22Rv1 (cell line): ENCODE measurements around the gene RGS6.

Experiments used
- H3K27ac ChIP-seq: fragments of 450-650 bp; 2 replicates; pipeline ENCODE4 v1.5.1; 2017
- ZFX ChIP-seq: fragments of 450-650 bp; IDR thresholded peaks from 2 replicates; pipeline ENCODE4 v1.6.1; 2017; ENCODE audit warnings: antibody characterized with exemption, borderline replicate concordance
- TF ChIP-seq, protein P1 (sequence below): fragments of 450-650 bp; IDR thresholded peaks from 2 replicates; pipeline ENCODE4 v1.5.1; 2017; ENCODE audit warnings: mild to moderate bottlenecking

The RGS6 gene

DNA sequence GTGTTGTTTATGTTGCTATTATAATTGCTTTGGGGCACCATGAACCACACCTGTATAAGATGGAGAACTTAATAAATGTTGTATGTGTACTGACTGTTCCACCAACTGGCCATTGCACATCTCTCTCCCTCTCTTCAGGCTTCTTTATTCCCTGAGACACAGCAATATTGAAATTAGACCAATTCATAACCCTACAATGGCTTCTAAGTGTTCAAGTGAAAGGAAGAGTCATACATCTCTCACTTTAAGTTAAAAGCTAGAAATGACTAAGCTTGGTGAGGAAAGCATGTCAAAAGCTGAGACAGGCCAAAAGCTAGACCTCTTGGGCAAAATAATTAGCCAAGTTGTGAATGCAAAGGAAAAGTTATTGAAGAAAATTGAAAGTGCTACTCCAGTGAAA lies 373.3 kb downstream of the RGS6 start:
- H3K27ac ChIP-seq: no peak overlapping the region
- TF ChIP-seq, protein P1, sequence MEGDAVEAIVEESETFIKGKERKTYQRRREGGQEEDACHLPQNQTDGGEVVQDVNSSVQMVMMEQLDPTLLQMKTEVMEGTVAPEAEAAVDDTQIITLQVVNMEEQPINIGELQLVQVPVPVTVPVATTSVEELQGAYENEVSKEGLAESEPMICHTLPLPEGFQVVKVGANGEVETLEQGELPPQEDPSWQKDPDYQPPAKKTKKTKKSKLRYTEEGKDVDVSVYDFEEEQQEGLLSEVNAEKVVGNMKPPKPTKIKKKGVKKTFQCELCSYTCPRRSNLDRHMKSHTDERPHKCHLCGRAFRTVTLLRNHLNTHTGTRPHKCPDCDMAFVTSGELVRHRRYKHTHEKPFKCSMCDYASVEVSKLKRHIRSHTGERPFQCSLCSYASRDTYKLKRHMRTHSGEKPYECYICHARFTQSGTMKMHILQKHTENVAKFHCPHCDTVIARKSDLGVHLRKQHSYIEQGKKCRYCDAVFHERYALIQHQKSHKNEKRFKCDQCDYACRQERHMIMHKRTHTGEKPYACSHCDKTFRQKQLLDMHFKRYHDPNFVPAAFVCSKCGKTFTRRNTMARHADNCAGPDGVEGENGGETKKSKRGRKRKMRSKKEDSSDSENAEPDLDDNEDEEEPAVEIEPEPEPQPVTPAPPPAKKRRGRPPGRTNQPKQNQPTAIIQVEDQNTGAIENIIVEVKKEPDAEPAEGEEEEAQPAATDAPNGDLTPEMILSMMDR: no peak
- TF ChIP-seq ZFX: no peak

DNA sequence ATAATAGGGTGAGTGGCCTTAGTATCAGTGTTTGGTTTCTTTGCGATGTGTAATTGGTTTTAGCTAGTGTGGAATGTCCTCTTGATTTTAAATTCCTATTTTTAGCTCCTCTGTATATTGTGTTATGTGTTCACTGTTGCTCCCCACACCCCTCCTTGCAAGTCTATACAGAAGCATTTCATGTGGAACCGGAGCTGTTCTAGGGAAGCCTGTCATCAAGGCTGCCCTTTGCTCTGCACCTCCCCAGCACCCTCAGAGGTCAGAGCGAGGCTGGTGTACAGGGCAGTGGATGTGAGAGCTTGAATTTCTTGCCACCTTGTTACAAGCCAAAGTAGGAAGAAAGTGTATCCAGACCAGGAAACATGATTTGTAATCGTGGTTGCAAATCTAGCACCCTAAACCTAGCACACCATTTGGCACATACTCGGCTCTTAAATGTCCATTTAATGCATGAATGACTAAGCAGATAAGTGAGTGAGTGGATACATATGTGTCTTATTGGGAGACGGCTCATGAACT lies 376.8 kb downstream of the RGS6 start:
- no peak overlapping the region for H3K27ac ChIP-seq
- TF ChIP-seq ZFX: no peak
- TF ChIP-seq, protein P1: no peak

DNA sequence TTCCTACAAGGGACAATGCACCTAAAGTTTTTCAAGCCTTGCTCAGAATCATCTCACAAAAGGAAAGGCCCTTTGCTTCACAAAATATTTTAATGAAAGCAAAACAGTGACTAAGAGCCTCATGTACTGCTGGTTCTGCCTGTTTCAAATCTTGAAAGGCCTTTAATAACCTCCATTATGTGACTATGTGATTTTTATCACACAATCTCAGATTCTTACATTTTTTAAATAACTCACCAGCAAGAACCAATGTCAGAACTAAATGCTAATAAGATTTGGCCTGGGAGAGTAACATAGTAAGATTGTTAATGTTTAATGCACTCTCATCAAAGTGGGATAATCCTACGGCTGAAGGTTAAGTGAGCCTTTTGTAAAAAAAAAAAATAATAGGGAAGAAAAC lies 378.9 kb downstream of the RGS6 start:
- no peak for TF ChIP-seq ZFX
- TF ChIP-seq, protein P1: no peak
- H3K27ac ChIP-seq: no peak overlapping the region

DNA sequence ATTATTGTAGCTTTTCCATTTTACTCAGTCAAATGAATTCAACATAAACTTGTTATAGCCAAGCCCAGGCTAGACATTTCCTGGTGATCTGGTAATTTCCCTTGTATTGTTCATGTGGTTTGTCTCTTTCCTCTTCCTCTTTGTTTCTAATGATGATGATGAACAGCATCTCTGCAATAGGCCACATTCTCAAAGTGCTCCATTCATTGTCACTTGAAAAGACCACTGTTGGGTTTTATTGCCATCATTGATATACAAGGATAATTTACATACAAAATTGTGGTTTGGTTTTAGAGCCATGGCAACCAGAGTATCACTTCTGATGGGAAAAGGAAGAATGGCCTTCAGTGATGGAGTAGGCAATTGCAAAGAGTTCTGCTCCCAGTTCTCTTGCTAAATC lies 379.3 kb downstream of the RGS6 start:
- no peak overlapping the region for H3K27ac ChIP-seq
- TF ChIP-seq ZFX: no peak
- TF ChIP-seq, protein P1: no peak

DNA sequence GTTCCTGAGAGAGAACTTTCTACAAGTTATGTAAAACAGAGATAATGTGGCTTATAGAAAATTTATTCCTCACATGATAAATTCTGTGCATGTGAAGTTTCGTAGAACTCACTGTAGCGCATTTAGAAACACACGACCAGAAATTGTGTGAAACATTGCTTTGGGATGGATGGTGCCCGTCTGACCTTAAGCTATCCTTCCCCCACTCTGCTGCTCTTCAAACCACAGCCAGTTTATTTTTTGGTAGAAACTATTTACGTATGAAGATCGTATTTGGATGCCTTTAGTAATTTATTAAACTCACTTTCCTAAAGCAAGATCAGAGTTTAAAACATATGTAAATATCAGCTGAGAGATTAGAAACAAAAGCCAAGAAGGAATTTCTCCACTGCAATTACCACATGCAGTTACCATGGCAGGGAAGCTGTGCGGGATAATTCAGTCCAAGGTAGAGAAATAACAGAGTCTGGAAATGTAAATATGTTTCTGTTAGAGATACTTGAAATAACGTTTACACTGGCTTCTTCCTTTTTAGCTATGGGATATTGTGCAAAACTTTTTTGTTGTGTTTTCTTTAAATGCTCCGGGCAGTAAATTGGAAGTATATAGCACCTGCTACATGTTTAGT lies 382.7 kb downstream of the RGS6 start:
- TF ChIP-seq ZFX: no peak
- TF ChIP-seq, protein P1: no peak
- H3K27ac ChIP-seq: no peak overlapping the region

DNA sequence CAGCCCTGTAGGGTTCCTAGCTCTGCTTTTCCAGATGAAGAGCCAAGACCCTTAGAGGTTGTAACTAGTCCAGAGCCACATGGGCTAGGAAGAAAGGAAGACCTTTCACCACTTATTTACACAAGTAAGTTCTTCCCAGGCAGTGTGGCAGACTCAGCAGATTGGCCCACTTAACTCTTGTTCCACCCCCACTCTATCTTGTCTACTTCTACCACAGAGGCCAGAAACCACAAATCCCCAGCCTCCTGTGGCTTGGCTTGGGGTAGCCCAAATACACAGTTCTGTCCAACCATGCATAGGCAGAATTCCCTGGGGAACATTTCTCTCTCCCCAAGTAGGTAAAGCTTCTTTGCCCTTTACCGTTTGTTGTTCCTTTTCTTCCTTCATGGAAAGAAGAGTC lies 383.5 kb downstream of the RGS6 start:
- TF ChIP-seq, protein P1: no peak
- TF ChIP-seq ZFX: no peak
- no peak overlapping the region for H3K27ac ChIP-seq

DNA sequence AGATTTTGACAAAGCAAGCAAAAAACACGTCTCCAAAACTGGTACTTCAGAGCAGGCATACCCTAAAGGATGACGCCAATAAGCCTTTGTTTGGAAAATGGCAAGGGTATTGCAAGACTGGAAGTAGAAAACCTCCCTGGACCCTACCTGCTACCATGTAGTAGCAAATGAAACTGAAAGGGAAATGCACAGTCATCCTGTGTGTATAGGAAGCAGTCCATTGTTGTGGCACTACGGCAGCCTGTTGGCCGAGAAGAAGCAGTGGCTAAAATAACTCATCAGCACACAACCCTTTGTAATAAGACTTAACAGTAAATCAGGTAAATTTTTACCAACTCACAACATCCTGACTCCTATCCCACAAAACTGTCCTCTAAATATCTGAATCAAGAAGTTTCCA lies 386.4 kb downstream of the RGS6 start:
- H3K27ac ChIP-seq: no peak overlapping the region
- TF ChIP-seq ZFX: no peak
- TF ChIP-seq, protein P1: no peak
